Keratinocyte (primary cell): Measurements from ENCODE around the gene MYBPHL.

Experiments
- CTCF ChIP-seq, 3 experiments: IDR thresholded peaks in 1 of 3; conservative IDR thresholded peaks in 1 of 3; optimal IDR thresholded peaks in 1 of 3; 2 replicates in 2 of 3; 3 replicates in 1 of 3; pipeline versions ENCODE3 to v1.5.1; 2011; ENCODE audit warnings: low read length in 3 of 3, mild to moderate bottlenecking in 3 of 3, moderate library complexity in 2 of 3, control low read depth in 1 of 3, inconsistent platforms in 1 of 3; ENCODE audit not compliant: insufficient read depth in 2 of 3; ENCODE audit errors: extremely low read depth in 1 of 3
- EZH2 ChIP-seq: IDR thresholded peaks from one replicate; pipeline ENCODE4 v1.6.1; 2012; ENCODE audit warnings: inconsistent platforms, mild to moderate bottlenecking, low read length, moderate library complexity

GRCh38 chr1:109274533-109275476 is 32.0 kb downstream of the MYBPHL start:
- TF ChIP-seq EZH2 = no peak
- no peak for TF ChIP-seq CTCF (optimal IDR thresholded peaks at IDR 0.05 in 1 of 3, IDR thresholded peaks at IDR 0.05 in 1 of 3, conservative IDR thresholded peaks at IDR 0.05 in 1 of 3; ENCODE audit: extremely low read depth in 1 of 3, insufficient read depth in 2 of 3, low read length in 3 of 3)
